Prostate gland (tissue), 2 donors: ENCODE data around the gene OSR1. TPM values are rescaled to one million over a fixed set of nuclear protein-coding genes. Genes with fewer than 3 reads are reported as not detected.

Experiments used
- DNase-seq: peaks from one replicate; pipeline ENCODE4 v3.0.0-alpha.2; 2019; ENCODE audit warnings: low spot score
- H3K27ac ChIP-seq, 2 donors: fragments of 200-600 bp; sonication (generic); 2 replicates each; pipeline ENCODE4 v1.5.1; 2017 to 2019
- H3K27me3 ChIP-seq: fragments of 200-600 bp; sonication (generic); replicated peaks from 2 replicates; pipeline ENCODE4 v1.5.1; 2019; ENCODE audit not compliant: insufficient read depth
- H3K36me3 ChIP-seq, 2 donors: fragments of 200-600 bp; sonication (generic); 1 replicate in 1 of 2; 2 replicates in 1 of 2; pipeline versions ENCODE4 v1.5.1 to v1.8.1; 2017 to 2019
- H3K4me1 ChIP-seq: fragments of 200-600 bp; sonication (generic); replicated peaks from 2 replicates; pipeline ENCODE4 v1.5.1; 2019
- H3K4me3 ChIP-seq, 2 donors: fragments of 200-600 bp; sonication (generic); 2 replicates each; pipeline ENCODE4 v1.5.1; 2017 to 2019
- H3K9me3 ChIP-seq: fragments of 200-600 bp; sonication (generic); 2 replicates; pipeline ENCODE4 v1.5.1; 2017
- CTCF ChIP-seq, 4 experiments: fragments of 200-600 bp in 2 of 4; fragments of 450-650 bp in 2 of 4; sonication (generic) in 2 of 4; IDR thresholded peaks; 1 replicate in 3 of 4; 2 replicates in 1 of 4; pipeline ENCODE4 v1.5.1; 2016 to 2019; ENCODE audit warnings: antibody characterized with exemption in 4 of 4, mild to moderate bottlenecking in 2 of 4, moderate library complexity in 2 of 4
- POLR2A ChIP-seq: fragments of 450-650 bp; IDR thresholded peaks from one replicate; pipeline ENCODE4 v1.6.1; 2016; ENCODE audit warnings: antibody characterized with exemption, mild to moderate bottlenecking
- POLR2AphosphoS5 ChIP-seq: sonication (generic); formaldehyde crosslinking; IDR thresholded peaks from one replicate; pipeline ENCODE4 v1.6.1; 2017; ENCODE audit warnings: antibody characterized with exemption
- WGBS: methylation state at CpG from one replicate; pipeline ENCODE4 v1.1.5; 2018; 5-methylcytosine and 5-hydroxymethylcytosine counted together
- intact Hi-C: fragments of 100-400 bp; cut with DNase I; formaldehyde crosslinking; loops from one replicate; pipeline ENCODE4 v1.14.2; 2022
- total RNA-seq, 2 donors: library from RNA; depleted of rRNA; stranded (reverse); fragments of >200 nt; gene quantifications; one replicate each; pipeline ENCODE4 v1.1.0, GENCODE V29; 2016

The OSR1 gene
- total RNA-seq, 2 donors from 2014 or later: 9.3 to 47.9 TPM

GRCh38 chr2:19331450-19331849, 27.0 kb downstream of the OSR1 start:
- intact Hi-C loops: no loop called here
- TF ChIP-seq CTCF (IDR thresholded peaks at IDR 0.05): no peak
- TF ChIP-seq POLR2A: no peak
- TF ChIP-seq POLR2AphosphoS5: no peak

DNA sequence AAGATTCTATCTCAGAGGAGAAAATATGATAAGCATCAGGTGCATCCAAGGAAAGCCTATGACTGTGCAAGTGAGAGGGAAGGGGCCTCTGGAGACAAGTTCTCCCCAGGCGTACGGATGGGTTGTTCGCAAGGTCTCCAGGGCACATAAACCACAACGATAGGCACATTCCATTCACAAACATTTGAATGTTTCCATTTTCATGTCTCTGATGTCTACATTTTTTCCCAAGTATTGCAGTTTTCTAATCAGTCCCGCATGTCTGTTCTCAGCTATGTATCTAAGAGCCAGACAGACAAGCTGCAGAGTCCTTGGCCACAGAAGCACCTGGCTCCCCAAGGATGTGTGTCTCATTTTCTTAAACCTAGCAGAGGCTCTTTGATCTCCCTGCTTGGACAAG, 28.0 kb downstream of the OSR1 start:
- DNase-seq: no peak
- Histone ChIP-seq H3K9me3 (no peaks in the 10 kb centered on the region), H3K27ac (no peak overlapping the region), H3K4me1 (no peaks in the 10 kb centered on the region), H3K27me3 (no peaks in the 10 kb centered on the region), H3K36me3 (no peaks in the 10 kb centered on the region), H3K4me3 (no peak overlapping the region)
- intact Hi-C loops: no loop called here
- TF ChIP-seq POLR2A (no peak), CTCF (IDR thresholded peaks at IDR 0.05) (no peak), POLR2AphosphoS5 (no peak)
- WGBS: 95% methylated on average over 5 of the region's 5 CpGs

More at GRCh38 chr2:19331450-19331849, 27.0 kb downstream of the OSR1 start:
- Histone ChIP-seq H3K36me3 (no peaks in the 10 kb centered on the region), H3K4me1 (no peaks in the 10 kb centered on the region), H3K27me3 (no peaks in the 10 kb centered on the region), H3K9me3 (no peaks in the 10 kb centered on the region), H3K27ac (no peak overlapping the region), H3K4me3 (no peak overlapping the region)
- DNase-seq: no peak

- H3K4me1 ChIP-seq: no peaks in the 10 kb centered on the region
- no peaks in the 10 kb centered on the region for H3K36me3 ChIP-seq
- no peaks in the 10 kb centered on the region for H3K27me3 ChIP-seq
- TF ChIP-seq CTCF (IDR thresholded peaks at IDR 0.05) (no peak), POLR2AphosphoS5 (no peak), POLR2A (no peak)
- H3K27ac ChIP-seq: no peak overlapping the region
- H3K4me3 ChIP-seq: no peak overlapping the region
- 23% methylated on average over 2 of the region's 2 CpGs for WGBS
- H3K9me3 ChIP-seq: no peaks in the 10 kb centered on the region
- intact Hi-C loops: no loop called here
- DNase-seq: no peak
Measured at GRCh38 chr2:19329445-19329844, 29.0 kb downstream of the OSR1 start.

DNA sequence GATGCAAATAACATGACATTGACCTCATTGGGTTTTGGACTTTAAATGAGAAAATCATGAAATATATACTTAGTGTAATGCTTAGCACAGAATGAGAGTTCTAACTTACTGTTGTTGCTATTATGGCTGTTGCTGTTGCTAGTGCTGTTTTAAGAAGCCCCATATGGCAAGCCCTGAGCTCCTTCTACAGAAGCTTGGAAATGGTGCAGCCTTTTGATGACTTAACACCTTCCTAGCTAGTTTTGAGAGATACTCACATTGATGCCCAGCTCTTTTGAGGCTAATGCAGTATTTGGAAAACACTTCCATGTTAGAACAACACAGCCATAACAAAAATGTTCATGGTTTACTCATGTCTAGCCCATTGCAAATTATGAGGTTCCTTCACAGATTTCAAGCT, 30.9 kb downstream of the OSR1 start:
- Histone ChIP-seq H3K27ac (no peak overlapping the region), H3K4me1 (no peaks in the 10 kb centered on the region), H3K4me3 (no peak overlapping the region), H3K27me3 (no peaks in the 10 kb centered on the region), H3K36me3 (no peaks in the 10 kb centered on the region), H3K9me3 (no peaks in the 10 kb centered on the region)
- no peak for DNase-seq
- intact Hi-C loops: no loop called here
- TF ChIP-seq POLR2A (no peak), POLR2AphosphoS5 (no peak), CTCF (IDR thresholded peaks at IDR 0.05) (no peak)

- H3K9me3 ChIP-seq: no peaks in the 10 kb centered on the region
- no peak overlapping the region for H3K27ac ChIP-seq
- H3K36me3 ChIP-seq: no peaks in the 10 kb centered on the region
- no peaks in the 10 kb centered on the region for H3K4me1 ChIP-seq
- TF ChIP-seq POLR2AphosphoS5 (no peak), POLR2A (no peak), CTCF (IDR thresholded peaks at IDR 0.05) (no peak)
- intact Hi-C loops: no loop called here
- H3K27me3 ChIP-seq: no peaks in the 10 kb centered on the region
- no peak overlapping the region for H3K4me3 ChIP-seq
- DNase-seq: no peak
Measured at GRCh38 chr2:19321946-19322345, 36.5 kb downstream of the OSR1 start.
